Measurements from ENCODE around the gene MYO1F. TPM values are rescaled to one million over a fixed set of nuclear protein-coding genes. Genes with fewer than 3 reads are reported as not detected.

MYO1F gene
- polyA plus RNA-seq, 2 donors, result 2.5 to 7.9 TPM

- Histone ChIP-seq H3K27me3 (ENCODE audit: control insufficient read depth in 1 of 2, insufficient read depth in 2 of 2, low read length in 2 of 2) (no peaks in the 10 kb centered on the region), H3K27ac (ENCODE audit: low read depth in 2 of 2, low read length in 1 of 2) (no peak overlapping the region)
- WGBS, 2 donors, result 84 to 85% methylated on average over 12 of the region's 12 CpGs
These were observed 86.4 kb downstream of the MYO1F start for GRCh38 chr19:8490873-8491272.

GRCh38 chr19:8490395-8490760 is 86.9 kb downstream of the MYO1F start:
- H3K4me1 ChIP-seq (ENCODE audit: control insufficient read depth in 2 of 2, insufficient read depth in 2 of 2, low read length in 1 of 2), result peaks cover 5 to 38% of the 10 kb centered on the region in 2 donors
- H3K27me3 ChIP-seq (ENCODE audit: control insufficient read depth in 1 of 2, insufficient read depth in 2 of 2, low read length in 2 of 2), result no peaks in the 10 kb centered on the region
- H3K4me3 ChIP-seq (ENCODE audit: low read depth in 1 of 2, low read length in 2 of 2), result no peak overlapping the region
- 68 to 82% methylated on average over 24 of the region's 24 CpGs for WGBS, 2 donors
- H3K27ac ChIP-seq (ENCODE audit: low read depth in 2 of 2, low read length in 1 of 2), result peak overlapping the region; percentile 86 to 88
- no peaks in the 10 kb centered on the region for H3K9me3 ChIP-seq (ENCODE audit: control insufficient read depth in 2 of 2, insufficient read depth in 1 of 2, low read depth in 1 of 2, low read length in 1 of 2)
- peaks cover 22 to 35% of the 10 kb centered on the region in 2 donors for H3K36me3 ChIP-seq (ENCODE audit: control insufficient read depth in 2 of 2, insufficient read depth in 2 of 2, low read length in 1 of 2)

More at GRCh38 chr19:8490873-8491272, 86.4 kb downstream of the MYO1F start:
- Histone ChIP-seq H3K4me3 (ENCODE audit: low read depth in 1 of 2, low read length in 2 of 2) (no peak overlapping the region), H3K4me1 (ENCODE audit: control insufficient read depth in 2 of 2, insufficient read depth in 2 of 2, low read length in 1 of 2) (peaks cover 5 to 38% of the 10 kb centered on the region in 2 donors), H3K36me3 (ENCODE audit: control insufficient read depth in 2 of 2, insufficient read depth in 2 of 2, low read length in 1 of 2) (peaks cover 22 to 30% of the 10 kb centered on the region in 2 donors), H3K9me3 (ENCODE audit: control insufficient read depth in 2 of 2, insufficient read depth in 1 of 2, low read depth in 1 of 2, low read length in 1 of 2) (no peaks in the 10 kb centered on the region)

- no peaks in the 10 kb centered on the region for H3K27me3 ChIP-seq (ENCODE audit: control insufficient read depth in 1 of 2, insufficient read depth in 2 of 2, low read length in 2 of 2)
- H3K4me3 ChIP-seq (ENCODE audit: low read depth in 1 of 2, low read length in 2 of 2), result no peak overlapping the region
- peaks cover 22 to 40% of the 10 kb centered on the region in 2 donors for H3K36me3 ChIP-seq (ENCODE audit: control insufficient read depth in 2 of 2, insufficient read depth in 2 of 2, low read length in 1 of 2)
- H3K9me3 ChIP-seq (ENCODE audit: control insufficient read depth in 2 of 2, insufficient read depth in 1 of 2, low read depth in 1 of 2, low read length in 1 of 2), result no peaks in the 10 kb centered on the region
- 49 to 62% methylated on average over 25 of the region's 25 CpGs for whole genome bisulfite sequencing, 2 donors
- H3K4me1 ChIP-seq (ENCODE audit: control insufficient read depth in 2 of 2, insufficient read depth in 2 of 2, low read length in 1 of 2), result peaks cover 5 to 37% of the 10 kb centered on the region in 2 donors
- H3K27ac ChIP-seq (ENCODE audit: low read depth in 2 of 2, low read length in 1 of 2), result peak overlapping the region; percentile 86 to 88
These were observed 87.5 kb downstream of the MYO1F start for GRCh38 chr19:8489561-8490394.

DNA sequence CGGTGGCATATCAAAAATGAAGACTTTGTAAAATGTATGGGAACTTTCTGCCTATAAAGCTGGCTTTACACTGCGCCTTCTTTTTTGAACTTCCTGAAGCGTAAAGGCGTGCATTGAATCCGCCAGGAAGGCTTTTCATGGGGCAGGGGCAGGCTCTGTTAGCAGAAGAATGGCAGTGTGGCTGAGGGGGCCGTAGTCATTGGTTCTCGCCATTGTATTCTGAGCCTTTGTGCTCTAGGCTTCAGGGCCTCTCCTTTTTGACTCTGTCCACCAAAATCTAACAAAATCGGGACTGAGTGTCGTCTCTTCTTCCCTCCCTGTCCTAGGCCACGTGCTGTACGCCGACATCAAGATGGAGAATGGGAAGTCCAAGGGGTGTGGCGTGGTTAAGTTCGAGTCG is 88.9 kb downstream of the MYO1F start:
- Histone ChIP-seq H3K9me3 (ENCODE audit: control insufficient read depth in 2 of 2, insufficient read depth in 1 of 2, low read depth in 1 of 2, low read length in 1 of 2) (no peaks in the 10 kb centered on the region), H3K36me3 (ENCODE audit: control insufficient read depth in 2 of 2, insufficient read depth in 2 of 2, low read length in 1 of 2) (peaks cover 22 to 46% of the 10 kb centered on the region in 2 donors), H3K4me1 (ENCODE audit: control insufficient read depth in 2 of 2, insufficient read depth in 2 of 2, low read length in 1 of 2) (peaks cover 5 to 42% of the 10 kb centered on the region in 2 donors), H3K4me3 (ENCODE audit: low read depth in 1 of 2, low read length in 2 of 2) (no peak overlapping the region), H3K27me3 (ENCODE audit: control insufficient read depth in 1 of 2, insufficient read depth in 2 of 2, low read length in 2 of 2) (no peaks in the 10 kb centered on the region), H3K27ac (ENCODE audit: low read depth in 2 of 2, low read length in 1 of 2) (no peak overlapping the region)
- WGBS, 2 donors, result 74 to 83% methylated on average over 15 of the region's 15 CpGs

- no peaks in the 10 kb centered on the region for H3K27me3 ChIP-seq (ENCODE audit: control insufficient read depth in 1 of 2, insufficient read depth in 2 of 2, low read length in 2 of 2)
- 64 to 70% methylated on average over 13 of the region's 13 CpGs for WGBS, 2 donors
- peaks cover 22 to 50% of the 10 kb centered on the region in 2 donors for H3K36me3 ChIP-seq (ENCODE audit: control insufficient read depth in 2 of 2, insufficient read depth in 2 of 2, low read length in 1 of 2)
- no peak overlapping the region for H3K4me3 ChIP-seq (ENCODE audit: low read depth in 1 of 2, low read length in 2 of 2)
- H3K9me3 ChIP-seq (ENCODE audit: control insufficient read depth in 2 of 2, insufficient read depth in 1 of 2, low read depth in 1 of 2, low read length in 1 of 2), result no peaks in the 10 kb centered on the region
- H3K27ac ChIP-seq (ENCODE audit: low read depth in 2 of 2, low read length in 1 of 2), result peak overlapping the region; percentile 6 to 61
- peaks cover 5 to 41% of the 10 kb centered on the region in 2 donors for H3K4me1 ChIP-seq (ENCODE audit: control insufficient read depth in 2 of 2, insufficient read depth in 2 of 2, low read length in 1 of 2)
These were observed 89.9 kb downstream of the MYO1F start for GRCh38 chr19:8487137-8487851.

- Histone ChIP-seq H3K4me3 (ENCODE audit: low read depth in 1 of 2, low read length in 2 of 2) (no peak overlapping the region), H3K4me1 (ENCODE audit: control insufficient read depth in 2 of 2, insufficient read depth in 2 of 2, low read length in 1 of 2) (peaks cover 5 to 43% of the 10 kb centered on the region in 2 donors), H3K27ac (ENCODE audit: low read depth in 2 of 2, low read length in 1 of 2) (peak overlapping the region in 1 of 2 donors; percentile 31), H3K9me3 (ENCODE audit: control insufficient read depth in 2 of 2, insufficient read depth in 1 of 2, low read depth in 1 of 2, low read length in 1 of 2) (no peaks in the 10 kb centered on the region), H3K27me3 (ENCODE audit: control insufficient read depth in 1 of 2, insufficient read depth in 2 of 2, low read length in 2 of 2) (no peaks in the 10 kb centered on the region), H3K36me3 (ENCODE audit: control insufficient read depth in 2 of 2, insufficient read depth in 2 of 2, low read length in 1 of 2) (peaks cover 22 to 50% of the 10 kb centered on the region in 2 donors)
- WGBS, 2 donors, result 83 to 84% methylated on average over 16 of the region's 16 CpGs
These were observed 90.5 kb downstream of the MYO1F start for GRCh38 chr19:8486661-8487136.

- H3K27ac ChIP-seq (ENCODE audit: low read depth in 2 of 2, low read length in 1 of 2), result no peak overlapping the region
- no peaks in the 10 kb centered on the region for H3K27me3 ChIP-seq (ENCODE audit: control insufficient read depth in 1 of 2, insufficient read depth in 2 of 2, low read length in 2 of 2)
- H3K36me3 ChIP-seq (ENCODE audit: control insufficient read depth in 2 of 2, insufficient read depth in 2 of 2, low read length in 1 of 2), result peaks cover 22 to 54% of the 10 kb centered on the region in 2 donors
- H3K9me3 ChIP-seq (ENCODE audit: control insufficient read depth in 2 of 2, insufficient read depth in 1 of 2, low read depth in 1 of 2, low read length in 1 of 2), result no peaks in the 10 kb centered on the region
- no peak overlapping the region for H3K4me3 ChIP-seq (ENCODE audit: low read depth in 1 of 2, low read length in 2 of 2)
- peaks cover 8 to 45% of the 10 kb centered on the region in 2 donors for H3K4me1 ChIP-seq (ENCODE audit: control insufficient read depth in 2 of 2, insufficient read depth in 2 of 2, low read length in 1 of 2)
- WGBS, 2 donors, result 96 to 97% methylated on average over 62 of the region's 62 CpGs
These were observed 91.5 kb downstream of the MYO1F start for GRCh38 chr19:8485561-8486371.

GRCh38 chr19:8484331-8484894 is 92.8 kb downstream of the MYO1F start:
- Histone ChIP-seq H3K36me3 (ENCODE audit: control insufficient read depth in 2 of 2, insufficient read depth in 2 of 2, low read length in 1 of 2) (peaks cover 22 to 54% of the 10 kb centered on the region in 2 donors), H3K9me3 (ENCODE audit: control insufficient read depth in 2 of 2, insufficient read depth in 1 of 2, low read depth in 1 of 2, low read length in 1 of 2) (no peaks in the 10 kb centered on the region), H3K27me3 (ENCODE audit: control insufficient read depth in 1 of 2, insufficient read depth in 2 of 2, low read length in 2 of 2) (no peaks in the 10 kb centered on the region), H3K4me3 (ENCODE audit: low read depth in 1 of 2, low read length in 2 of 2) (no peak overlapping the region), H3K27ac (ENCODE audit: low read depth in 2 of 2, low read length in 1 of 2) (peak overlapping the region; percentile 3 to 22), H3K4me1 (ENCODE audit: control insufficient read depth in 2 of 2, insufficient read depth in 2 of 2, low read length in 1 of 2) (peaks cover 3 to 33% of the 10 kb centered on the region in 2 donors)
- WGBS, 2 donors, result 74 to 78% methylated on average over 18 of the region's 18 CpGs

- H3K9me3 ChIP-seq (ENCODE audit: control insufficient read depth in 2 of 2, insufficient read depth in 1 of 2, low read depth in 1 of 2, low read length in 1 of 2), result no peaks in the 10 kb centered on the region
- H3K4me1 ChIP-seq (ENCODE audit: control insufficient read depth in 2 of 2, insufficient read depth in 2 of 2, low read length in 1 of 2), result peaks cover 3 to 29% of the 10 kb centered on the region in 2 donors
- peaks cover 26 to 50% of the 10 kb centered on the region in 2 donors for H3K36me3 ChIP-seq (ENCODE audit: control insufficient read depth in 2 of 2, insufficient read depth in 2 of 2, low read length in 1 of 2)
- no peak overlapping the region for H3K27ac ChIP-seq (ENCODE audit: low read depth in 2 of 2, low read length in 1 of 2)
- no peaks in the 10 kb centered on the region for H3K27me3 ChIP-seq (ENCODE audit: control insufficient read depth in 1 of 2, insufficient read depth in 2 of 2, low read length in 2 of 2)
- WGBS, 2 donors, result 76 to 81% methylated on average over 8 of the region's 8 CpGs
- no peak overlapping the region for H3K4me3 ChIP-seq (ENCODE audit: low read depth in 1 of 2, low read length in 2 of 2)
These were observed 94.1 kb downstream of the MYO1F start for GRCh38 chr19:8483165-8483564.

Measured in esophagus (tissue), 2 donors.